ENCODE data around the gene METTL2B. TPM values are rescaled to one million over a fixed set of nuclear protein-coding genes. Genes with fewer than 3 reads are reported as not detected.
"Not testable (repeated sequence)": the region's sequence is repeated elsewhere in the genome, so short reads cannot be mapped to it uniquely, and the experiment has no call there.

The METTL2B gene
- total RNA-seq, 1 donor from 2014 or later, result 23.3 TPM

- peak; percentile 92 for ATAC-seq
- intact Hi-C loops (cut with DNase I), result no loop called here
- peak; percentile 92 for DNase-seq (ENCODE audit: low spot score)
Measured at GRCh38 chr7:128453836-128454804, 22.4 kb upstream of the METTL2B start.

- peak; percentile 1 for ATAC-seq
- intact Hi-C loops (cut with DNase I), result no loop called here
- DNase-seq (ENCODE audit: low spot score), result no peak
Measured at GRCh38 chr7:128454808-128455542, 21.6 kb upstream of the METTL2B start.

GRCh38 chr7:128455543-128456254, 20.8 kb upstream of the METTL2B start, which contains the start of gene HILPDA:
Gene HILPDA (plus strand): TSS chr7:128455878. CDS start chr7:128457269, 1,391 bp downstream.
- peak; percentile 96 for DNase-seq (ENCODE audit: low spot score)
- ATAC-seq, result peak; percentile 95
- intact Hi-C loops (cut with DNase I), result no loop called here

- intact Hi-C loops (cut with DNase I), result no loop called here
- no peak for ATAC-seq
- DNase-seq (ENCODE audit: low spot score), result no peak
Measured at GRCh38 chr7:128456255-128456725, 20.3 kb upstream of the METTL2B start.

- ATAC-seq; intact Hi-C loops (cut with DNase I): not testable (repeated sequence)
Measured at GRCh38 chr7:128457385-128457784, 19.2 kb upstream of the METTL2B start.

GRCh38 chr7:128458956-128459355, 17.6 kb upstream of the METTL2B start:
- no peak for ATAC-seq
- intact Hi-C loops (cut with DNase I), result no loop called here
- DNase-seq (ENCODE audit: low spot score), result no peak

More at GRCh38 chr7:128457385-128457784, 19.2 kb upstream of the METTL2B start:
- not testable (repeated sequence) for DNase-seq (ENCODE audit: low spot score)

- ATAC-seq (peak; percentile 40), DNase-seq (ENCODE audit: low spot score) (no peak)
- intact Hi-C loops (cut with DNase I), result no loop called here
Measured at GRCh38 chr7:128459394-128459878, 17.1 kb upstream of the METTL2B start.

GRCh38 chr7:128462460-128462859, 14.1 kb upstream of the METTL2B start:
- intact Hi-C loops (cut with DNase I), result no loop called here
- DNase-seq (ENCODE audit: low spot score) (no peak), ATAC-seq (no peak)

GRCh38 chr7:128463345-128463744, 13.2 kb upstream of the METTL2B start:
- ATAC-seq; intact Hi-C loops (cut with DNase I); DNase-seq (ENCODE audit: low spot score): not testable (repeated sequence)

GRCh38 chr7:128463933-128464332, 12.6 kb upstream of the METTL2B start:
- intact Hi-C loops (cut with DNase I); DNase-seq (ENCODE audit: low spot score); ATAC-seq: not testable (repeated sequence)

GRCh38 chr7:128466871-128467270, 9.7 kb upstream of the METTL2B start:
- DNase-seq (ENCODE audit: low spot score); ATAC-seq; intact Hi-C loops (cut with DNase I): not testable (repeated sequence)

- intact Hi-C loops (cut with DNase I); ATAC-seq; DNase-seq (ENCODE audit: low spot score): not testable (repeated sequence)
Measured at GRCh38 chr7:128477336-128477690, 765 bp downstream of the METTL2B start.

- DNase-seq (ENCODE audit: low spot score); ATAC-seq; intact Hi-C loops (cut with DNase I): not testable (repeated sequence)
Measured at GRCh38 chr7:128479082-128479481, 2.5 kb downstream of the METTL2B start.

- ATAC-seq; intact Hi-C loops (cut with DNase I); DNase-seq (ENCODE audit: low spot score): not testable (repeated sequence)
Measured at GRCh38 chr7:128488134-128488533, 11.6 kb downstream of the METTL2B start.

GRCh38 chr7:128497405-128497804, 20.9 kb downstream of the METTL2B start:
- intact Hi-C loops (cut with DNase I), result no loop called here
- no peak for DNase-seq (ENCODE audit: low spot score)
- no peak for ATAC-seq

GRCh38 chr7:128505416-128505815, 28.9 kb downstream of the METTL2B start:
- DNase-seq (ENCODE audit: low spot score); intact Hi-C loops (cut with DNase I); ATAC-seq: not testable (repeated sequence)

GRCh38 chr7:128506819-128507218, 30.3 kb downstream of the METTL2B start:
- ATAC-seq; DNase-seq (ENCODE audit: low spot score); intact Hi-C loops (cut with DNase I): not testable (repeated sequence)

GRCh38 chr7:128507321-128507993, 30.9 kb downstream of the METTL2B start:
- intact Hi-C loops (cut with DNase I); ATAC-seq; DNase-seq (ENCODE audit: low spot score): not testable (repeated sequence)

All from sciatic nerve (tissue), 2 donors.